ENCODE measurements around the gene DLGAP4.

Gene DLGAP4

GRCh38 chr20:36386236-36386635, 80.1 kb downstream of the DLGAP4 start:
- ATAC-seq: no peak
- TF ChIP-seq ZC3H10 (CRISPR knock-in tag; IDR thresholded peaks at IDR 0.05) (no peak), ZNF565 (CRISPR knock-in tag; conservative IDR thresholded peaks at IDR 0.05; ENCODE audit: low read depth) (no peak), CSRNP3 (CRISPR knock-in tag; IDR thresholded peaks at IDR 0.05) (no peak), BACH2 (CRISPR knock-in tag; IDR thresholded peaks at IDR 0.05; ENCODE audit: borderline replicate concordance) (no peak), SNAI2 (CRISPR knock-in tag; IDR thresholded peaks at IDR 0.05) (no peak), ZNF70 (CRISPR knock-in tag; IDR thresholded peaks at IDR 0.05) (no peak), TOX (CRISPR knock-in tag; IDR thresholded peaks at IDR 0.05; ENCODE audit: borderline replicate concordance) (no peak), GLIS3 (CRISPR knock-in tag; IDR thresholded peaks at IDR 0.05) (no peak), PPARA (CRISPR knock-in tag; IDR thresholded peaks at IDR 0.05; ENCODE audit: borderline replicate concordance) (no peak), ZFP30 (CRISPR knock-in tag; IDR thresholded peaks at IDR 0.05) (no peak)

GRCh38 chr20:36390269-36390668, 84.1 kb downstream of the DLGAP4 start:
- no peak for ATAC-seq
- TF ChIP-seq ISL1 (CRISPR knock-in tag; IDR thresholded peaks at IDR 0.05): no peak
- no peak for TF ChIP-seq CREB5 (CRISPR knock-in tag; IDR thresholded peaks at IDR 0.05; ENCODE audit: low read depth)
- no peak for TF ChIP-seq TCF4 (CRISPR knock-in tag; IDR thresholded peaks at IDR 0.05; ENCODE audit: borderline replicate concordance)
- TF ChIP-seq PATZ1 (CRISPR knock-in tag; IDR thresholded peaks at IDR 0.05; ENCODE audit: borderline replicate concordance): no peak
- TF ChIP-seq OSR1 (CRISPR knock-in tag; IDR thresholded peaks at IDR 0.05): no peak
- no peak for TF ChIP-seq PPARA (CRISPR knock-in tag; IDR thresholded peaks at IDR 0.05; ENCODE audit: borderline replicate concordance)
- no peak for TF ChIP-seq ZNF70 (CRISPR knock-in tag; IDR thresholded peaks at IDR 0.05)
- no peak for TF ChIP-seq ZFP30 (CRISPR knock-in tag; IDR thresholded peaks at IDR 0.05)
- no peak for TF ChIP-seq CSRNP3 (CRISPR knock-in tag; IDR thresholded peaks at IDR 0.05)
- no peak for TF ChIP-seq BACH2 (CRISPR knock-in tag; IDR thresholded peaks at IDR 0.05; ENCODE audit: borderline replicate concordance)
- no peak for TF ChIP-seq POU6F1 (CRISPR knock-in tag; IDR thresholded peaks at IDR 0.05; ENCODE audit: borderline replicate concordance, low read depth)
- no peak for TF ChIP-seq TOX (CRISPR knock-in tag; IDR thresholded peaks at IDR 0.05; ENCODE audit: borderline replicate concordance)
- no peak for TF ChIP-seq GLIS3 (CRISPR knock-in tag; IDR thresholded peaks at IDR 0.05)
- no peak for TF ChIP-seq ARNTL (CRISPR knock-in tag; IDR thresholded peaks at IDR 0.05; ENCODE audit: borderline replicate concordance, low read depth)
- TF ChIP-seq ESRRG (CRISPR knock-in tag; IDR thresholded peaks at IDR 0.05): no peak
- TF ChIP-seq CSDC2 (CRISPR knock-in tag; IDR thresholded peaks at IDR 0.05): no peak
- no peak for TF ChIP-seq ZNF8 (CRISPR knock-in tag; IDR thresholded peaks at IDR 0.05)
- TF ChIP-seq ZNF565 (CRISPR knock-in tag; conservative IDR thresholded peaks at IDR 0.05; ENCODE audit: low read depth): no peak
- no peak for TF ChIP-seq TSHZ2 (CRISPR knock-in tag; IDR thresholded peaks at IDR 0.05)
- TF ChIP-seq RARB (CRISPR knock-in tag; IDR thresholded peaks at IDR 0.05): no peak

Measured in SK-N-SH treated with all-trans-retinoic acid at 6 μM for 48 hours (cell line).